Measurements from ENCODE around the gene BIN1.

The BIN1 gene

DNA sequence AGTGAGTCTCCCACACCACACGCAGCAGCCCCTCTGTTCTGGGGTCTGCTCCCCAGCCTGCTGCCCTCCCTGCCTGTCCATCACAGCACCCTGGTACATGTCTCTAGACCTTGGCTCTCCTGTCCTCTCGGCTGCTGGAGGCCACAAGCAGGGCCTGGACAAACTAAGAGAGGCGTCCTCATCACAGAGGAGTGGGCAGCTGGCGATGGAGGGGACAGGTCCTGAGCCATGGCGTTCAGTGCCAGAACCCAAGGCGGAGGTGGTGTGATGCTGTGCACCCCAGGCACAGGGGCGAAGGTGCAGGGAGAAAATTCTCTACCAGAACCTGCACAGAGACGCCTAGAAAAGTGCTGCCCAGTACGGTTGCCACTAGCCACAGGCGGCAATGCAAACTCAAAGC is 47.4 kb downstream of the BIN1 start:
- no peak for DNase-seq (ENCODE audit: low read depth)
- no peak overlapping the region for H3K4me3 ChIP-seq (ENCODE audit: control insufficient read depth, low read depth, low read length)
- TF ChIP-seq, protein P1, sequence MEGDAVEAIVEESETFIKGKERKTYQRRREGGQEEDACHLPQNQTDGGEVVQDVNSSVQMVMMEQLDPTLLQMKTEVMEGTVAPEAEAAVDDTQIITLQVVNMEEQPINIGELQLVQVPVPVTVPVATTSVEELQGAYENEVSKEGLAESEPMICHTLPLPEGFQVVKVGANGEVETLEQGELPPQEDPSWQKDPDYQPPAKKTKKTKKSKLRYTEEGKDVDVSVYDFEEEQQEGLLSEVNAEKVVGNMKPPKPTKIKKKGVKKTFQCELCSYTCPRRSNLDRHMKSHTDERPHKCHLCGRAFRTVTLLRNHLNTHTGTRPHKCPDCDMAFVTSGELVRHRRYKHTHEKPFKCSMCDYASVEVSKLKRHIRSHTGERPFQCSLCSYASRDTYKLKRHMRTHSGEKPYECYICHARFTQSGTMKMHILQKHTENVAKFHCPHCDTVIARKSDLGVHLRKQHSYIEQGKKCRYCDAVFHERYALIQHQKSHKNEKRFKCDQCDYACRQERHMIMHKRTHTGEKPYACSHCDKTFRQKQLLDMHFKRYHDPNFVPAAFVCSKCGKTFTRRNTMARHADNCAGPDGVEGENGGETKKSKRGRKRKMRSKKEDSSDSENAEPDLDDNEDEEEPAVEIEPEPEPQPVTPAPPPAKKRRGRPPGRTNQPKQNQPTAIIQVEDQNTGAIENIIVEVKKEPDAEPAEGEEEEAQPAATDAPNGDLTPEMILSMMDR (IDR thresholded peaks at IDR 0.05; ENCODE audit: control insufficient read depth, insufficient read depth, low read depth, low read length, missing control alignments): no peak

DNA sequence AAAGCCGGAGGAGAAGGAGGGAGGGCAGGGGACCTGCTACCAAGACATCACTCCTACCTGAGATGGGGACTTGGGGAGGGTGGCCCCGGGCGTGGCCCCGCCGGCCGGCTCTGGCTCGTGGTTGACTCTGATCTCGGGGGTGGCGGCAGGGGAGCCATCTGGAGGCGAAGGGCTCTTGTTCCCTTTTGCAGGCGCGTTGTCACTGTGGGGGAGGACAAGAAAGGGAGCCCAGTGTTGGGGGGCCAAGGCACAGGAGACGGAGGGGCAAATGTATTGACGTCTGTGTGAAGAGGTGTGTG is 48.1 kb downstream of the BIN1 start:
- TF ChIP-seq, protein P1 (IDR thresholded peaks at IDR 0.05; ENCODE audit: control insufficient read depth, insufficient read depth, low read depth, low read length, missing control alignments): no peak
- DNase-seq (ENCODE audit: low read depth): no peak
- no peak overlapping the region for H3K4me3 ChIP-seq (ENCODE audit: control insufficient read depth, low read depth, low read length)

DNA sequence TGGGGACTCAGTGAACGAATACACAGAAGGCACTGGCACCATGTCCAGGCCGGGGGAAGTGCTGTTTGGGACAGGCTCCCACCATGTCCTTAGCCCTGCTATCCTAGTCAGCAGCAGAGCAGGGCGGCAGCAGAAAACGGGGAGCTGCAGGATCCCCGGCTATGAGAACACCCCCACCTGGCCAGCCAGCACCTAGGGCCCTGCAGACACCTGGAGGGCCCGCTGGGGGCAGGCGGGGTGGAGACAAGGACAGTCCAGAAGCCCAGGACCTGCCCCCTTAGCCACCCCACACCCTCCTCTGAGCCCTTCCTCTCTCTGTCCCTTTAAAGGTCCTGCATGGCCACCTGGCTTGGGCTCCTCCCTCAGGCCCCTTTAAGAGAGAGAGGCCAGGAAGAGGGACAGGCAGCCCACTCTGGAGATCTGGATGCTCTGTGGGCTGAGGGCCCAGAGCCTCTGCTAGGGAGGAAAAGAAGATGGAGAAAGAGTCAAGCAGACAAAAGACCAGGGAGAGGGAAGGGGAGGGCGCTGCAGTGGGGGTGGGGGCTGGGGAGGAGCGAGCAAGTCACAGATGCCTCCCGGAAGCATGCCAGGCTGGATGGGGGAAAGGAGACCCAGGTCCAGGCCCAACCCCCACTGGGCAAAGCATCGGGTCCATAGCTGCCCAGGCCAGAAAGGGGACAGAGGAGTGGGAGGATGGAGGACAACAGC is 48.6 kb downstream of the BIN1 start:
- TF ChIP-seq, protein P1 (IDR thresholded peaks at IDR 0.05; ENCODE audit: control insufficient read depth, insufficient read depth, low read depth, low read length, missing control alignments): no peak
- no peak for DNase-seq (ENCODE audit: low read depth)
- H3K4me3 ChIP-seq (ENCODE audit: control insufficient read depth, low read depth, low read length): no peak overlapping the region

DNA sequence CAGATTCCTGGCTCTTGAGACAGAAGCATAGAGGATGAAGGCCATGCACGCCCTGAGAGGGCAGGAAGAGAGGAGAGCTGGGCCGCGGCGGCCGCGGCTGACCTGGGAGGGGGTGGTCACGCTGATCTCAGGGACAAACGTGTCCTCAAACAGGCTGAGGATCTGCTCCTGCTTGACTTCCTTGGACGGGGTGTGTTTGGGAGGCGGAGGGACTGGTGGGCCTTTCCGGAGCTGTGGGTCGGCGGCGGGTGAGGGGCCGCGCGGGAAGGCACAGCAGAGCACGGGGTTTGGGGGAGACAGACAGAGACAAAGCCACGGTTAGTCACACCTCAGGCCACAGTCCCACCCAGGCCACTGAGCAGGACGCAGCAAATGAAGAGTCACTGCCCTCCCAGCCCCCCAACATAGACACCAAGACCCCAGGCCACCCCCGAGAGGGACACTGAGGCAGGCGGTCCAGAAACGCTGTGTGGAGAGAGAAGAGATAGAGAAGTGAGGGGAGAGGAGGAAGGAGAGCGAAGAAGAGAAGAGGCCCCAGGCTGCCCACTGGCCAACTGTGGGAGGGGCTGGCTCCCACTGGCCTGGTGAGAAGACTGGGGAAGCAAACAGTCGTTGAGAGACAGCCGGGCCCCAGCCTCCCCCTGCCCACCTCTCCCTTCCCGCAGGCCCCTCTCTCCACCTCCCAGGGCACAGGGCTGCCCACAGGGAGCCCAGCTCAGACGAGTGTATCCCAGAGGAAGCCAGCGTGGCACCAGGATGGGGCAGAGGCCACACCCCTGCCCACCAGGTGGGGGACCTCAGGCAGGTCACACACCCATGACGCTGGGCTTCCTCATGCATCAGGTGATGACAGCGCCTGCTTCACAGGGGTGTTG is 49.3 kb downstream of the BIN1 start:
- TF ChIP-seq, protein P1 (IDR thresholded peaks at IDR 0.05; ENCODE audit: control insufficient read depth, insufficient read depth, low read depth, low read length, missing control alignments): no peak
- H3K4me3 ChIP-seq (ENCODE audit: control insufficient read depth, low read depth, low read length): no peak overlapping the region
- DNase-seq (ENCODE audit: low read depth): no peak

DNA sequence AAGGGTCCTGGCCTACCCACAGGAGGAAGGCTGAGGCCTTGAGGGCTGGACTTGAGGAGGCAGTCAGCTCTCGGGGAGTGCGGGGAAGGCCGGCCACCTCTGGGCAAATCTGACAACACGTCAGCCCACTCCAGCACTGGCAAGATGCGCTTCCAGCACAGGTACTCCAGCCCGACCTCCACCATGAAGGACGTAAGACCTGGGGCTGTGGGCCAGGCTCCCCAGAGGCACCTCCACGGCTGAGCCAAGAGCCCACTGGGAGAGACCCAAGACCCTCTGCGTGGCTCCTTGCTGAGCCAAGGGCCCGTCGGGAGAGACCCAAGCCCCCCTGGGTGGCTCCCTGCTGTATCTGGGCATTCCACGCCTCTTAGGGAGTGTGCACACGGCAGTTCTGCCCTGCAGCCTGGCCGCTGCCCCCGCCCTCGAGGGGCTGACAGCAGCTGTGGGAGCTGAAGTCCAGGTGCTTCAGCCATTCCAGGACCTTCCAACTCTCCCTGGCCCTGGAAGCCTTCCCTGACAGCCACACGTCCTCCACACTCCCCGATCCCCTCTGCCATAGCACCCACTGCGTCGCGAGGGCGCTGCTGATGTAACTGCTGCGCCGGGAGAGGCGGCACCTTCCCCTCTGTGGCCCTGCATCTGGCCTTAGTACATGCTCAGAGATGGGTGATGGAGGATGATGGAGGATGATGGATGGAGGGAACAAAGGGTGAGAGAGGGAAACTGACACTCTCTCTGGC is 50.2 kb downstream of the BIN1 start:
- H3K4me3 ChIP-seq (ENCODE audit: control insufficient read depth, low read depth, low read length): no peak overlapping the region
- TF ChIP-seq, protein P1 (IDR thresholded peaks at IDR 0.05; ENCODE audit: control insufficient read depth, insufficient read depth, low read depth, low read length, missing control alignments): no peak
- DNase-seq (ENCODE audit: low read depth): no peak

DNA sequence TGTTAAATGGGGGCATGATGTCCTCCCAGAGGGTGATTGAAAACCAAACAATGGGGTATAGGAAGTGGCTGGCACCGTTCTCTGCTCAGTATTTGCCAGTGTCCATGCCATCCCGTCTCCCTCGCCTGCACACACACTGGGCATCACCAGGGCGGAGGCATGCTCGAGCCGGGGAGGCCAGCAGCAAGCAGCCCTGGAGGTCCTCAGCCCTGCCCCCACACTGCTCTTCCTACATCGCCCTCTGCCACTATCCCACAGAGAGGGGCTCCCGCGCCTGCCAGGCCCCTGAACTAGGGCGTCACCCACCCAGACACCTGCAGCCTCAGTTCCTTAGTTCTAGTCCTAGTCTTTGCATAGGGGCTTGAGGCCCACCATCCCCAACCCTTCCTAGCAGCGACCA is 50.9 kb downstream of the BIN1 start:
- no peak overlapping the region for H3K4me3 ChIP-seq (ENCODE audit: control insufficient read depth, low read depth, low read length)
- TF ChIP-seq, protein P1 (IDR thresholded peaks at IDR 0.05; ENCODE audit: control insufficient read depth, insufficient read depth, low read depth, low read length, missing control alignments): no peak
- no peak for DNase-seq (ENCODE audit: low read depth)
